ENCODE results near the gene MYO9B.

The MYO9B gene

GRCh38 chr19:17163652-17164051, 88.1 kb downstream of the MYO9B start:
- H3K27me3 ChIP-seq (ENCODE audit: insufficient read depth, low read length): no peaks in the 10 kb centered on the region
- H3F3A ChIP-seq (ENCODE audit: insufficient read depth, low read length): no peaks in the 10 kb centered on the region
- no peak overlapping the region for H3K4me2 ChIP-seq (ENCODE audit: low read length)
- H3K9me3 ChIP-seq (ENCODE audit: low read length): no peaks in the 10 kb centered on the region
- no peaks in the 10 kb centered on the region for H4K20me1 ChIP-seq (ENCODE audit: insufficient read depth, low read length)
- H3K9me2 ChIP-seq (ENCODE audit: low read depth, low read length): no peaks in the 10 kb centered on the region
- TF ChIP-seq EZH2 (IDR thresholded peaks at IDR 0.05; ENCODE audit: borderline replicate concordance, low read length): no peak
- TF ChIP-seq, protein P1, sequence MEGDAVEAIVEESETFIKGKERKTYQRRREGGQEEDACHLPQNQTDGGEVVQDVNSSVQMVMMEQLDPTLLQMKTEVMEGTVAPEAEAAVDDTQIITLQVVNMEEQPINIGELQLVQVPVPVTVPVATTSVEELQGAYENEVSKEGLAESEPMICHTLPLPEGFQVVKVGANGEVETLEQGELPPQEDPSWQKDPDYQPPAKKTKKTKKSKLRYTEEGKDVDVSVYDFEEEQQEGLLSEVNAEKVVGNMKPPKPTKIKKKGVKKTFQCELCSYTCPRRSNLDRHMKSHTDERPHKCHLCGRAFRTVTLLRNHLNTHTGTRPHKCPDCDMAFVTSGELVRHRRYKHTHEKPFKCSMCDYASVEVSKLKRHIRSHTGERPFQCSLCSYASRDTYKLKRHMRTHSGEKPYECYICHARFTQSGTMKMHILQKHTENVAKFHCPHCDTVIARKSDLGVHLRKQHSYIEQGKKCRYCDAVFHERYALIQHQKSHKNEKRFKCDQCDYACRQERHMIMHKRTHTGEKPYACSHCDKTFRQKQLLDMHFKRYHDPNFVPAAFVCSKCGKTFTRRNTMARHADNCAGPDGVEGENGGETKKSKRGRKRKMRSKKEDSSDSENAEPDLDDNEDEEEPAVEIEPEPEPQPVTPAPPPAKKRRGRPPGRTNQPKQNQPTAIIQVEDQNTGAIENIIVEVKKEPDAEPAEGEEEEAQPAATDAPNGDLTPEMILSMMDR (IDR thresholded peaks at IDR 0.05; ENCODE audit: low read length): no peak
- H3K79me2 ChIP-seq (ENCODE audit: insufficient read depth, low read length): no peaks in the 10 kb centered on the region
- peaks cover 85% of the 10 kb centered on the region for H3K36me3 ChIP-seq (ENCODE audit: insufficient read depth, low read length)
- H3K4me1 ChIP-seq (ENCODE audit: insufficient read depth, low read length, severe bottlenecking): peaks cover 7% of the 10 kb centered on the region
- H3K27ac ChIP-seq (ENCODE audit: low read depth, low read length, poor library complexity, severe bottlenecking): no peak overlapping the region
- no peak overlapping the region for H2AFZ ChIP-seq (ENCODE audit: low read length)
- H3K4me3 ChIP-seq (ENCODE audit: low read depth, low read length, poor library complexity, severe bottlenecking): no peak overlapping the region
- H3K9ac ChIP-seq (ENCODE audit: low read length): no peak overlapping the region

DNA sequence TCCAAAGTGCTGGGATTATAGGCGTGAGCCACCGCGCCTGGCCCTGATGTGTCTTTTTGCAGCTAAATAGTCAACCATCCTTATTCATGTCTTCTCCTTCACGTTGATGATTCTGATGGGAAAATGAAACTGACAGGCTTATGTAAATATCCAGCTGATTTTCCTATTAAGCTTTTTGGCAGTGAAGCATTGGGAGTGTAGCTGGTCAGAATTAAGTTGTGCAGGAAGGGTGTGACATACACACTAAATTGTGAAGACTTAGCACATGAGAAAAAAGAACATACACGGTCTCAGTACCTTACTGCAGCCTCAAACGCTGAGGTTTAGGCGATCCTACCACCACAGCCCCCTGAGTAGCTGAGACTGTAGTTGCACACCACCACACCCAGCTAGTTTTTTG, 89.1 kb downstream of the MYO9B start:
- Histone ChIP-seq H3K36me3 (ENCODE audit: insufficient read depth, low read length) (peaks cover 87% of the 10 kb centered on the region), H3K27ac (ENCODE audit: low read depth, low read length, poor library complexity, severe bottlenecking) (no peak overlapping the region)
- TF ChIP-seq, protein P1 (IDR thresholded peaks at IDR 0.05; ENCODE audit: low read length): no peak
- TF ChIP-seq EZH2 (IDR thresholded peaks at IDR 0.05; ENCODE audit: borderline replicate concordance, low read length): no peak

GRCh38 chr19:17165715-17166114, 90.1 kb downstream of the MYO9B start:
- no peak overlapping the region for H3K4me2 ChIP-seq (ENCODE audit: low read length)
- H2AFZ ChIP-seq (ENCODE audit: low read length): no peak overlapping the region
- H3K27me3 ChIP-seq (ENCODE audit: insufficient read depth, low read length): no peaks in the 10 kb centered on the region
- no peaks in the 10 kb centered on the region for H4K20me1 ChIP-seq (ENCODE audit: insufficient read depth, low read length)
- H3K4me1 ChIP-seq (ENCODE audit: insufficient read depth, low read length, severe bottlenecking): no peaks in the 10 kb centered on the region
- H3K9me2 ChIP-seq (ENCODE audit: low read depth, low read length): no peaks in the 10 kb centered on the region
- H3K9ac ChIP-seq (ENCODE audit: low read length): no peak overlapping the region
- H3F3A ChIP-seq (ENCODE audit: insufficient read depth, low read length): no peaks in the 10 kb centered on the region
- peaks cover 90% of the 10 kb centered on the region for H3K36me3 ChIP-seq (ENCODE audit: insufficient read depth, low read length)
- H3K4me3 ChIP-seq (ENCODE audit: low read depth, low read length, poor library complexity, severe bottlenecking): no peak overlapping the region
- H3K79me2 ChIP-seq (ENCODE audit: insufficient read depth, low read length): no peaks in the 10 kb centered on the region
- TF ChIP-seq, protein P1 (IDR thresholded peaks at IDR 0.05; ENCODE audit: low read length): no peak
- TF ChIP-seq EZH2 (IDR thresholded peaks at IDR 0.05; ENCODE audit: borderline replicate concordance, low read length): no peak
- no peak overlapping the region for H3K27ac ChIP-seq (ENCODE audit: low read depth, low read length, poor library complexity, severe bottlenecking)
- no peaks in the 10 kb centered on the region for H3K9me3 ChIP-seq (ENCODE audit: low read length)

More for the DNA sequence above, 89.1 kb downstream of the MYO9B start:
- Histone ChIP-seq H3K9me3 (ENCODE audit: low read length) (no peaks in the 10 kb centered on the region), H3K4me3 (ENCODE audit: low read depth, low read length, poor library complexity, severe bottlenecking) (no peak overlapping the region), H3K4me2 (ENCODE audit: low read length) (no peak overlapping the region), H3K4me1 (ENCODE audit: insufficient read depth, low read length, severe bottlenecking) (peaks cover 3% of the 10 kb centered on the region), H3K9ac (ENCODE audit: low read length) (no peak overlapping the region), H3K79me2 (ENCODE audit: insufficient read depth, low read length) (no peaks in the 10 kb centered on the region), H4K20me1 (ENCODE audit: insufficient read depth, low read length) (no peaks in the 10 kb centered on the region), H3F3A (ENCODE audit: insufficient read depth, low read length) (no peaks in the 10 kb centered on the region), H3K9me2 (ENCODE audit: low read depth, low read length) (no peaks in the 10 kb centered on the region), H2AFZ (ENCODE audit: low read length) (no peak overlapping the region), H3K27me3 (ENCODE audit: insufficient read depth, low read length) (no peaks in the 10 kb centered on the region)
